ENCODE data around the gene TARM1.

Gene TARM1

DNA sequence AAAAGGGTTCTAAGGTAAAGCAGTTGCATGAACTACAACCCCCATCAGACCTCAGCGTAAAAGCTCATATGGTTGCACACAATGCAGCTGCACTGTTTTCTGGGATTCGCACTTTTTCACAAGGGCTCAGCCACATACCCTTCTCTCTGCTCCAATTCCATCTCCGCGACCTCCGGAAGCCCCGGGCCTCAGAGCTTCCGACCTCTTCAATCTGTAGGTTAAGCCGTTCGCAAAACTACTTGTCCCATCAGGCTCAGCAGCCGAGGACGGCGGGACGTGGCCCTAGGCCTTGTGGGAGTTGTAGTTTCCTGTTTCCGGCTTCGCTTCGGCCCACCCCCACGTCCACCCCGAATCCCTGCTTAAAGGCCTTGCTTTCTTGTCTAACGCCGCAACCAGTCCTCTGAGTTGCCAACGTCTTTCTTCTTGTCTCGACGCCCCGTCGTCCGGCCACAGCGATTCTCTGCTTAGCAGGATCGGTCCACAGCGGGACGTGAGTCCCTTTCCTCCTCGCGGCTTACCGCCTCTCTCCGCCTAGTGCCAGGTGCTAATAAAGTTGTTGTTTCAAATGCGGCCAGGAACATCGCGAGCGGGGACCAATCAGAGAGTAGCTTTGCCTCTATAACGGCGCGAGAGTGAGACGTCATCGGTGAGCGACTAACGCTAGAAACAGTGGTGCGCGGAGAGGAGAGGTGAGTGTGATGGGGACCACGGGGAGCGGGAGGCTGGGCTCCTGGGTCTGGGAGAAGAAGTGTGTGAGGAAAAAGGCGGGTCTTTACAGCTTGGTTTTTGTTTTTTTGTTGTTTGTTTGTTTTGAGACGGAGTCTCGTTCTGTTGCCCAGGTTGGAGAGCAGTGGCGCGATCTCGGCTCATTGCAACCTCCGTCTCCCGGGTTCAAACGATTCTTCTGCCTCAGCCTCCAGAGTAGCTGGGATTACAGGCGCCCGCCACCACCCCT, 34.2 kb upstream of the TARM1 start, which contains the start of the genes PRPF31 and TFPT:
TSS of gene PRPF31 (plus strand) at position 646 of the 955 bp plus-strand sequence. CDS start 2,525 bp downstream, outside the sequence.
TSS of gene TFPT (minus strand) at position 549 of the 955 bp plus-strand sequence. CDS start at position 161, 388 bp downstream.
- Histone ChIP-seq H3K9me2 (replicated peaks; ENCODE audit: insufficient read depth, low read length) (no peaks in the 10 kb centered on the region), H3K27me3 (ENCODE audit: low read length) (no peaks in the 10 kb centered on the region), H3F3A (ENCODE audit: insufficient read depth) (0 out of 2 replicates have a peak, but pooled peaks cover 5% of the 10 kb centered on the region), H2AFZ (ENCODE audit: low read depth, low read length, severe bottlenecking) (peak within 1 kb of the TSS; percentile 67), H3K4me2 (ENCODE audit: low read depth, low read length, poor library complexity, severe bottlenecking) (peak within 1 kb of the TSS; percentile 84), H3K9me3 (ENCODE audit: insufficient read depth, low read length) (no peaks in the 10 kb centered on the region), H3K36me3 (ENCODE audit: low read length) (no peaks in the 10 kb centered on the region), H3K4me3 (ENCODE audit: insufficient read depth, low read length, poor library complexity, severe bottlenecking) (peak within 1 kb of the TSS; percentile 78), H3K79me2 (ENCODE audit: insufficient read depth, low read length) (peaks cover 32% of the 10 kb centered on the region), H3K9ac (ENCODE audit: low read length) (peak within 1 kb of the TSS; percentile 69), H4K20me1 (ENCODE audit: low read depth, low read length) (no peaks in the 10 kb centered on the region), H3K27ac (ENCODE audit: low read depth, low read length) (peak within 1 kb of the TSS; percentile 72)
- TF ChIP-seq, protein P1, sequence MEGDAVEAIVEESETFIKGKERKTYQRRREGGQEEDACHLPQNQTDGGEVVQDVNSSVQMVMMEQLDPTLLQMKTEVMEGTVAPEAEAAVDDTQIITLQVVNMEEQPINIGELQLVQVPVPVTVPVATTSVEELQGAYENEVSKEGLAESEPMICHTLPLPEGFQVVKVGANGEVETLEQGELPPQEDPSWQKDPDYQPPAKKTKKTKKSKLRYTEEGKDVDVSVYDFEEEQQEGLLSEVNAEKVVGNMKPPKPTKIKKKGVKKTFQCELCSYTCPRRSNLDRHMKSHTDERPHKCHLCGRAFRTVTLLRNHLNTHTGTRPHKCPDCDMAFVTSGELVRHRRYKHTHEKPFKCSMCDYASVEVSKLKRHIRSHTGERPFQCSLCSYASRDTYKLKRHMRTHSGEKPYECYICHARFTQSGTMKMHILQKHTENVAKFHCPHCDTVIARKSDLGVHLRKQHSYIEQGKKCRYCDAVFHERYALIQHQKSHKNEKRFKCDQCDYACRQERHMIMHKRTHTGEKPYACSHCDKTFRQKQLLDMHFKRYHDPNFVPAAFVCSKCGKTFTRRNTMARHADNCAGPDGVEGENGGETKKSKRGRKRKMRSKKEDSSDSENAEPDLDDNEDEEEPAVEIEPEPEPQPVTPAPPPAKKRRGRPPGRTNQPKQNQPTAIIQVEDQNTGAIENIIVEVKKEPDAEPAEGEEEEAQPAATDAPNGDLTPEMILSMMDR (IDR thresholded peaks at IDR 0.05; ENCODE audit: insufficient read depth, low read length, poor library complexity, severe bottlenecking) = no peak
- no peak for TF ChIP-seq EZH2phosphoT487 (conservative IDR thresholded peaks at IDR 0.05; ENCODE audit: low read length)

DNA sequence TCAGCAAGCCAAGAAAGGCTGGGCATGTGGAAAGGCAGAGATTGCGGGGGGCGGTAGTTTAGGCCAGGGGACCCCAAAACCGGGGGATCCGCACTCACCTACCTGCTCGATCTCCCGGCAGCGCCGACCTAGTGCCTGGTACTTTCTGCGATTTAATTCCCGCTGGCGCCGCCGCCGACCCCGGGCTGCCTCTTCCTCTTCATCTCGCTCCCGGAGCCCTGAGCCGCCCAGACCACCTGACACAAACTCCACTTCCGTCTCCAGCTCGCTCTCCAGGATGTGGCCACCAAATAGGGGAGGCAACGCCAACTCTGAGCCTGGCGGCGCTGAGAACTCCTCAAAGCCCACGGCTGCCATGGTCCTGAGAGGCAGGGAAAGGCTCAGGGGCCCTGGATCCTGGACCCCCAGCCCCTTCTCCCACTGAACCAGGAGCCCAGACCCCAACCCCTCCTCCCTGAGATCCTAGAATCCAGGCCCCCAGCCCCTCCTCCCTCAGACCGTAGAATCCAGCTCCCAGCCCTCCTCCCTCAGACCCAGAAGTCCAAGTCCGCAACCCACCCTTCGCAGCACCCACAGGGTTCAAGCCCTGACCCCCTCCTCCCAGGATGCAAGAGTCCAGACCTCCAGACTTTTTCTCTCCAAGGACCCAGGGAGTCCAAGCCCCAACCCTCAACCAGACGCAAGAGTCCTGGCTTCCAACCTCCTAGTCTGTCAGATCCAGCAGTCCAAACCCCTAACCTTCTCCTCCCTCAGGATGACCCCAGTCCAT, 33.4 kb upstream of the TARM1 start:
- Histone ChIP-seq H3K4me2 (ENCODE audit: low read depth, low read length, poor library complexity, severe bottlenecking) (peak overlapping the region; percentile 84), H3K9me3 (ENCODE audit: insufficient read depth, low read length) (no peaks in the 10 kb centered on the region), H3K4me3 (ENCODE audit: insufficient read depth, low read length, poor library complexity, severe bottlenecking) (peak overlapping the region; percentile 78), H3K9ac (ENCODE audit: low read length) (peak overlapping the region; percentile 69), H3K27me3 (ENCODE audit: low read length) (no peaks in the 10 kb centered on the region), H4K20me1 (ENCODE audit: low read depth, low read length) (no peaks in the 10 kb centered on the region), H3F3A (ENCODE audit: insufficient read depth) (0 out of 2 replicates have a peak, but pooled peaks cover 5% of the 10 kb centered on the region), H3K9me2 (replicated peaks; ENCODE audit: insufficient read depth, low read length) (no peaks in the 10 kb centered on the region), H2AFZ (ENCODE audit: low read depth, low read length, severe bottlenecking) (no peak overlapping the region), H3K79me2 (ENCODE audit: insufficient read depth, low read length) (peaks cover 32% of the 10 kb centered on the region), H3K27ac (ENCODE audit: low read depth, low read length) (peak overlapping the region; percentile 72), H3K36me3 (ENCODE audit: low read length) (no peaks in the 10 kb centered on the region)
- TF ChIP-seq, protein P1 (IDR thresholded peaks at IDR 0.05; ENCODE audit: insufficient read depth, low read length, poor library complexity, severe bottlenecking) = no peak

DNA sequence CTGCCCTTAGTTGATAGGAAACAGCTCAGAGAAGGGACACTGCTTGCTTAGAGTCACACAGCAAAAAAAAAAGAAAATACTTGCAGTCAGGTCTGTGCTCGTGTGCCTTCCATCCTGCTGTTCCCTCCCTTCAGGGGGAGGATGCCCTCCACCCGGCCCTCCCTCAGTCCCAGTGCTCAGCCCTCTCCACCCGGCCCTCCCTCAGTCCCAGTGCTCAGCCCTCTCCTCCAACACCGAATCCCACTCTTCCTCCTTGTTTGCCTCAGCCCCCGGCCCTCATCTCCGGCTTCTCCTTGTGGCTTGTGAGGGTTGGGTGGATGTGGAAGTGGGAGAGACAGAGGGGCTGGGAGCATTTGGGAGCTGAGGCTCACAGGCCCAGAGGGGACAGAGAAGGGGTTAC, 28.5 kb upstream of the TARM1 start:
- H3K9me2 ChIP-seq (replicated peaks; ENCODE audit: insufficient read depth, low read length) = no peaks in the 10 kb centered on the region
- H3K27me3 ChIP-seq (ENCODE audit: low read length) = no peaks in the 10 kb centered on the region
- no peak overlapping the region for H3K9ac ChIP-seq (ENCODE audit: low read length)
- no peaks in the 10 kb centered on the region for H3K36me3 ChIP-seq (ENCODE audit: low read length)
- no peak overlapping the region for H3K4me2 ChIP-seq (ENCODE audit: low read depth, low read length, poor library complexity, severe bottlenecking)
- no peaks in the 10 kb centered on the region for H3K9me3 ChIP-seq (ENCODE audit: insufficient read depth, low read length)
- no peaks in the 10 kb centered on the region for H4K20me1 ChIP-seq (ENCODE audit: low read depth, low read length)
- no peak for TF ChIP-seq EZH2phosphoT487 (conservative IDR thresholded peaks at IDR 0.05; ENCODE audit: low read length)
- TF ChIP-seq, protein P1 (IDR thresholded peaks at IDR 0.05; ENCODE audit: insufficient read depth, low read length, poor library complexity, severe bottlenecking) = no peak
- peaks cover 13% of the 10 kb centered on the region; the same call in 1 of the 2 replicates for H3K79me2 ChIP-seq (ENCODE audit: insufficient read depth, low read length)
- H3F3A ChIP-seq (ENCODE audit: insufficient read depth) = 0 out of 2 replicates have a peak, but pooled peaks cover 5% of the 10 kb centered on the region
- no peak overlapping the region for H3K4me3 ChIP-seq (ENCODE audit: insufficient read depth, low read length, poor library complexity, severe bottlenecking)
- no peak overlapping the region for H3K27ac ChIP-seq (ENCODE audit: low read depth, low read length)
- H2AFZ ChIP-seq (ENCODE audit: low read depth, low read length, severe bottlenecking) = no peak overlapping the region

All from SU-DHL-6 (cell line).